GM12878 (cell line): Measurements from ENCODE around the gene DNAJC11. TPM values are rescaled to one million over a fixed set of nuclear protein-coding genes. Genes with fewer than 3 reads are reported as not detected.

Experiments used
- ATAC-seq: fragments of 200-7000 bp; cut with Tn5 transposase; 3 replicates; pipeline ENCODE4 v1.9.1; 2020; ENCODE audit warnings: mild to moderate bottlenecking, moderate library complexity
- BruUV-seq: library from RNA; stranded (reverse); fragments of 400-500 nt; replicated peaks from 2 replicates; lab custom pipeline; 2021; lab: Mats Ljungman, UMichigan
- CTCF ChIA-PET: fragments of 300-600 bp; sonication (Branson Sonifier 250); formaldehyde crosslinking; extraction: SDS; loops from one replicate; lab custom pipeline; 2021; ENCODE audit warnings: inconsistent platforms; lab: Yijun Ruan, JAX
- POLR2A ChIA-PET: fragments of 350-600 bp; formaldehyde crosslinking; extraction: SDS; loops from one replicate; lab custom pipeline; 2021; ENCODE audit warnings: inconsistent platforms; lab: Charles Lee
- RAD21 ChIA-PET: fragments of 300-600 bp; sonication (Branson Sonifier 250); formaldehyde crosslinking; loops from one replicate; lab custom pipeline; 2023; ENCODE audit warnings: antibody characterized with exemption; ENCODE audit not compliant: unreplicated experiment; lab: Charles Lee
- SMC1A ChIA-PET: fragments of 300-600 bp; sonication (Branson Sonifier 250); formaldehyde crosslinking; loops from one replicate; lab custom pipeline; 2023; ENCODE audit not compliant: unreplicated experiment, uncharacterized antibody; lab: Charles Lee
- DNase-seq: peaks from one replicate; pipeline ENCODE4 v3.0.0-alpha.2; 2011; ENCODE audit warnings: low read depth, low spot score
- FAIRE-seq: peaks from 3 replicates; lab custom pipeline; 2011; peaks lifted over from hg19 to GRCh38; lab: Jason Lieb, UNC
- H2AFZ ChIP-seq: 2 replicates; pipeline ENCODE4 v1.6.0; 2011; ENCODE audit warnings: low read depth, low read length, control low read depth; ENCODE audit not compliant: control insufficient read depth
- H3K27ac ChIP-seq: 2 replicates; pipeline ENCODE4 v1.5.1; 2011; ENCODE audit warnings: control low read depth; ENCODE audit not compliant: control insufficient read depth, insufficient read depth
- H3K27me3 ChIP-seq, 2 experiments: replicated peaks in 1 of 2; 2 replicates each; pipeline versions ENCODE4 v1.6.0 to v1.6.1; 2011; ENCODE audit warnings: low read length in 1 of 2; ENCODE audit not compliant: control insufficient read depth in 2 of 2, insufficient read depth in 2 of 2
- H3K36me3 ChIP-seq, 2 experiments: 2 replicates each; pipeline ENCODE4 v1.5.1; 2011; ENCODE audit warnings: low read length in 1 of 2; ENCODE audit not compliant: control insufficient read depth in 2 of 2, insufficient read depth in 2 of 2
- H3K4me1 ChIP-seq: 2 replicates; pipeline ENCODE4 v1.6.1; 2011; ENCODE audit warnings: mild to moderate bottlenecking, low read length, moderate library complexity, mixed read lengths; ENCODE audit not compliant: control insufficient read depth, insufficient read depth
- H3K4me2 ChIP-seq: 2 replicates; pipeline ENCODE4 v1.6.0; 2011; ENCODE audit warnings: control low read depth; ENCODE audit not compliant: control insufficient read depth, insufficient read depth
- H3K4me3 ChIP-seq: fragments of 200-600 bp; sonication (generic); 2 replicates; pipeline ENCODE4 v1.5.1; 2016
- H3K79me2 ChIP-seq: 2 replicates; pipeline ENCODE4 v1.6.0; 2011; ENCODE audit warnings: low read length; ENCODE audit not compliant: control insufficient read depth, insufficient read depth
- H3K9ac ChIP-seq: 2 replicates; pipeline ENCODE4 v1.8.0; 2011; ENCODE audit warnings: low read length, control low read depth, mixed read lengths; ENCODE audit not compliant: control insufficient read depth, insufficient read depth
- H3K9me3 ChIP-seq: replicated peaks from 3 replicates; pipeline ENCODE4 v1.5.1; 2011; ENCODE audit warnings: mild to moderate bottlenecking, low read length; ENCODE audit not compliant: control insufficient read depth, insufficient read depth
- H4K20me1 ChIP-seq: 2 replicates; pipeline ENCODE4 v1.6.0; 2011; ENCODE audit not compliant: control insufficient read depth, insufficient read depth
- FOS ChIP-seq: IDR thresholded peaks from 3 replicates; pipeline ENCODE4 v1.6.1; 2011; ENCODE audit warnings: borderline replicate concordance; ENCODE audit not compliant: insufficient read length; ENCODE audit errors: extremely low read depth
- MYB ChIP-seq: fragments of 150-350 bp; IDR thresholded peaks from 2 replicates; pipeline ENCODE4 v1.6.1; 2014; ENCODE audit warnings: mild to moderate bottlenecking, low read depth, low read length, borderline replicate concordance
- PAX5 ChIP-seq: IDR thresholded peaks from 2 replicates; pipeline ENCODE4 v1.6.1; 2011; ENCODE audit warnings: low read depth, low read length, borderline replicate concordance
- RBBP5 ChIP-seq: fragments of 200-600 bp; sonication (generic); conservative IDR thresholded peaks from 2 replicates; pipeline ENCODE4 v1.6.1; 2016
- WGBS: methylation state at CpG from one replicate; pipeline ENCODE4 v1.1.6; 2016; ENCODE audit warnings: low lambda C conversion rate; ENCODE audit not compliant: insufficient replicate concordance, insufficient coverage; ENCODE audit errors: missing lambda C conversion rate; 5-methylcytosine and 5-hydroxymethylcytosine counted together
- in situ Hi-C: fragments of 300-500 bp; cut with MboI; formaldehyde crosslinking; loops from 9 replicates; pipeline ENCODE4 v1.14.3; 2018; ENCODE audit warnings: mixed read lengths
- intact Hi-C: fragments of 100-400 bp; cut with micrococcal nuclease; formaldehyde crosslinking; loops from one replicate; pipeline ENCODE4 v1.14.2; 2022; ENCODE audit not compliant: unreplicated experiment
- polyA plus RNA-seq, 11 experiments: library from polyadenylated mRNA; depleted of rRNA in 4 of 11; unstranded in 6 of 11; stranded (reverse) in 5 of 11; fragments of >200 nt; fragmentation: Nextera tagmentation in 4 of 11; fragmentation: Illumina TruSeq in 1 of 11; extraction: Ambion mirVana in 4 of 11; extraction: Trizol in 1 of 11; gene quantifications; 1 replicate in 1 of 11; 2 replicates in 10 of 11; pipeline versions ENCODE4 v1.2.1 to v1.2.3, GENCODE V29; 2011 to 2016; ENCODE audit warnings: inconsistent platforms in 2 of 11, missing spikeins in 2 of 11, low read depth in 1 of 11
- total RNA-seq, 4 experiments: library from RNA; depleted of rRNA in 3 of 4; stranded (reverse); fragments of >200 nt in 3 of 4; fragmentation: Illumina TruSeq in 1 of 4; extraction: Trizol in 1 of 4; gene quantifications; 2 replicates each; pipeline versions ENCODE4 v1.2.1 to v1.2.3, GENCODE V29; 2013 to 2021
- TF ChIP-seq, protein P1 (sequence below): fragments of 450-650 bp; formaldehyde crosslinking; IDR thresholded peaks from 2 replicates; pipeline ENCODE4 v1.5.0; 2022; ENCODE audit warnings: mild to moderate bottlenecking, missing genetic modification characterization
- TF ChIP-seq, protein P2 (sequence below): fragments of 450-650 bp; IDR thresholded peaks from 2 replicates; pipeline ENCODE4 v1.6.1; 2018; ENCODE audit warnings: mild to moderate bottlenecking, low read depth, moderate library complexity; ENCODE audit not compliant: partially characterized antibody
- TF ChIP-seq, protein P3 (sequence below): fragments of 450-650 bp; IDR thresholded peaks from 2 replicates; pipeline ENCODE4 v1.6.1; 2016; ENCODE audit warnings: mild to moderate bottlenecking

DNAJC11 gene
- total and polyA plus RNA-seq, 10 of the 15 experiments (the other 5 are each of a cell fraction or from before 2014, with no cell fraction given): 5.0 to 58.8 (median 39.5) TPM

- H3K27ac ChIP-seq: no peak overlapping the region
- FAIRE-seq (no peak), ATAC-seq (no peak), DNase-seq (no peak)
- TF ChIP-seq FOS (no peak), MYB (no peak)
- H2AFZ ChIP-seq: no peak overlapping the region
- H3K9me3 ChIP-seq: no peaks in the 10 kb centered on the region
- ChIA-PET RAD21 (interaction anchor here (1.2 kb wide), 1 partner anchor 163 kb away, joined by 5 read pairs; no protein-coding TSS in a partner anchor), SMC1A (interaction anchor here (1.0 to 1.4 kb wide), 2 partner anchors 165 to 344 kb away, joined by 4 to 6 read pairs; no protein-coding TSS in a partner anchor), CTCF (interaction anchor here (1.1 to 3.8 kb wide), 5 partner anchors 44 to 344 kb away, joined by 3 to 21 read pairs (median 5); no protein-coding TSS in a partner anchor), POLR2A (interaction anchor here (0.5 kb wide), 1 partner anchor 21 kb away, joined by 3 read pairs; no protein-coding TSS in a partner anchor)
- no peaks in the 10 kb centered on the region for H3K27me3 ChIP-seq
- H3K36me3 ChIP-seq: no peaks in the 10 kb centered on the region
- H3K4me1 ChIP-seq: no peaks in the 10 kb centered on the region
- intact Hi-C loops (loop anchor here (2.0 kb wide), 1 partner anchor 165 kb away; no protein-coding TSS in a partner anchor), in situ Hi-C loops (loop anchor here (5.0 kb wide), 2 partner anchors 166 to 341 kb away; no protein-coding TSS in a partner anchor)
- no peaks in the 10 kb centered on the region for H3K79me2 ChIP-seq
- H3K4me3 ChIP-seq: no peak overlapping the region
- H3K4me2 ChIP-seq: no peak overlapping the region
- H4K20me1 ChIP-seq: no peaks in the 10 kb centered on the region
- no peak overlapping the region for H3K9ac ChIP-seq
- 55% methylated on average over 7 of the region's 7 CpGs for WGBS
- no TSS peak for BruUV-seq
Measured at GRCh38 chr1:6726253-6726652, 24.6 kb upstream of the DNAJC11 start.

DNA sequence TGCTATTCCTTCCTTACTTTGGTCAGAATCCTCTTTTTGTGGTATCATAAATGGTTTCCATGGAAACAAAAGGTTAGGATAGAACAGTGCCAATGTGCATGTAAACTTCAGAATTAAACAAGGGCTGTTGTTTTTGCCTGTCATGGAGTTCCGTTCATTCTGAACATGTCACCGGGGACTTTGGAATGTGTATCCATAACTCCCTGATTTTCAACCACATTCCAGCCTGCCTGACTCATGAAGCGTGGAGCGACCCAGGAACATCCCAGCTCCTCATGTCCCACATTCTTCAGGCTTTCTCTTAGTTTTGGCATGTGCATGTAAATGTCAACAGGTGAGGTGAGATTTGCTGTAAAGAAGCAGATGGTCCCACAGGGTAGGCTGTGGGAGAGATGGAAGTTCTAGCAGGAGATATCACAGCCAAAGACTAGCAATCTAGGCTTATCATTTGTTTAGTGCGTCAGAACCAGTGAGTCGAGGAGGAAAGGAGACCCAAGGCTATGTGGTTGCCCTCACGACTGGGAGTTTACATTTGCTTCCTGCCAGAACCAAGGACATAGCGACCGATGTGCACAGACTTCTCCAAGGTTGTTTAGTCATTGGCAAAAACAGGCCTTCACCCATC is 23.0 kb upstream of the DNAJC11 start:
- Histone ChIP-seq H3K36me3 (no peaks in the 10 kb centered on the region), H3K9me3 (no peaks in the 10 kb centered on the region), H3K4me1 (no peaks in the 10 kb centered on the region), H3K9ac (no peak overlapping the region), H3K4me3 (no peak overlapping the region), H3K4me2 (no peak overlapping the region), H4K20me1 (no peaks in the 10 kb centered on the region), H2AFZ (no peak overlapping the region), H3K27me3 (no peaks in the 10 kb centered on the region), H3K27ac (no peak overlapping the region), H3K79me2 (no peaks in the 10 kb centered on the region)
- WGBS: 52% methylated on average over 9 of the region's 9 CpGs
- ChIA-PET CTCF (no interaction called here), POLR2A (no interaction called here), SMC1A (no interaction called here), RAD21 (no interaction called here)
- no TSS peak for BruUV-seq
- in situ Hi-C loops (loop anchor here (5.0 kb wide), 4 partner anchors 168 to 923 kb away; no protein-coding TSS in a partner anchor), intact Hi-C loops (loop anchor here (5.0 kb wide), 2 partner anchors 63 to 923 kb away; partner anchors contain the start of gene CAMTA1)
- no peak for DNase-seq
- FAIRE-seq: no peak
- ATAC-seq: no peak
- TF ChIP-seq PAX5 (no peak), RBBP5 (no peak)
- TF ChIP-seq, protein P1, sequence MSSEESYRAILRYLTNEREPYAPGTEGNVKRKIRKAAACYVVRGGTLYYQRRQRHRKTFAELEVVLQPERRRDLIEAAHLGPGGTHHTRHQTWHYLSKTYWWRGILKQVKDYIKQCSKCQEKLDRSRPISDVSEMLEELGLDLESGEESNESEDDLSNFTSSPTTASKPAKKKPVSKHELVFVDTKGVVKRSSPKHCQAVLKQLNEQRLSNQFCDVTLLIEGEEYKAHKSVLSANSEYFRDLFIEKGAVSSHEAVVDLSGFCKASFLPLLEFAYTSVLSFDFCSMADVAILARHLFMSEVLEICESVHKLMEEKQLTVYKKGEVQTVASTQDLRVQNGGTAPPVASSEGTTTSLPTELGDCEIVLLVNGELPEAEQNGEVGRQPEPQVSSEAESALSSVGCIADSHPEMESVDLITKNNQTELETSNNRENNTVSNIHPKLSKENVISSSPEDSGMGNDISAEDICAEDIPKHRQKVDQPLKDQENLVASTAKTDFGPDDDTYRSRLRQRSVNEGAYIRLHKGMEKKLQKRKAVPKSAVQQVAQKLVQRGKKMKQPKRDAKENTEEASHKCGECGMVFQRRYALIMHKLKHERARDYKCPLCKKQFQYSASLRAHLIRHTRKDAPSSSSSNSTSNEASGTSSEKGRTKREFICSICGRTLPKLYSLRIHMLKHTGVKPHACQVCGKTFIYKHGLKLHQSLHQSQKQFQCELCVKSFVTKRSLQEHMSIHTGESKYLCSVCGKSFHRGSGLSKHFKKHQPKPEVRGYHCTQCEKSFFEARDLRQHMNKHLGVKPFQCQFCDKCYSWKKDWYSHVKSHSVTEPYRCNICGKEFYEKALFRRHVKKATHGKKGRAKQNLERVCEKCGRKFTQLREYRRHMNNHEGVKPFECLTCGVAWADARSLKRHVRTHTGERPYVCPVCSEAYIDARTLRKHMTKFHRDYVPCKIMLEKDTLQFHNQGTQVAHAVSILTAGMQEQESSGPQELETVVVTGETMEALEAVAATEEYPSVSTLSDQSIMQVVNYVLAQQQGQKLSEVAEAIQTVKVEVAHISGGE (CRISPR knock-in tag): no peak
- TF ChIP-seq, protein P2, sequence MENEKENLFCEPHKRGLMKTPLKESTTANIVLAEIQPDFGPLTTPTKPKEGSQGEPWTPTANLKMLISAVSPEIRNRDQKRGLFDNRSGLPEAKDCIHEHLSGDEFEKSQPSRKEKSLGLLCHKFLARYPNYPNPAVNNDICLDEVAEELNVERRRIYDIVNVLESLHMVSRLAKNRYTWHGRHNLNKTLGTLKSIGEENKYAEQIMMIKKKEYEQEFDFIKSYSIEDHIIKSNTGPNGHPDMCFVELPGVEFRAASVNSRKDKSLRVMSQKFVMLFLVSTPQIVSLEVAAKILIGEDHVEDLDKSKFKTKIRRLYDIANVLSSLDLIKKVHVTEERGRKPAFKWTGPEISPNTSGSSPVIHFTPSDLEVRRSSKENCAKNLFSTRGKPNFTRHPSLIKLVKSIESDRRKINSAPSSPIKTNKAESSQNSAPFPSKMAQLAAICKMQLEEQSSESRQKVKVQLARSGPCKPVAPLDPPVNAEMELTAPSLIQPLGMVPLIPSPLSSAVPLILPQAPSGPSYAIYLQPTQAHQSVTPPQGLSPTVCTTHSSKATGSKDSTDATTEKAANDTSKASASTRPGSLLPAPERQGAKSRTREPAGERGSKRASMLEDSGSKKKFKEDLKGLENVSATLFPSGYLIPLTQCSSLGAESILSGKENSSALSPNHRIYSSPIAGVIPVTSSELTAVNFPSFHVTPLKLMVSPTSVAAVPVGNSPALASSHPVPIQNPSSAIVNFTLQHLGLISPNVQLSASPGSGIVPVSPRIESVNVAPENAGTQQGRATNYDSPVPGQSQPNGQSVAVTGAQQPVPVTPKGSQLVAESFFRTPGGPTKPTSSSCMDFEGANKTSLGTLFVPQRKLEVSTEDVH: no peak
- TF ChIP-seq, protein P3, sequence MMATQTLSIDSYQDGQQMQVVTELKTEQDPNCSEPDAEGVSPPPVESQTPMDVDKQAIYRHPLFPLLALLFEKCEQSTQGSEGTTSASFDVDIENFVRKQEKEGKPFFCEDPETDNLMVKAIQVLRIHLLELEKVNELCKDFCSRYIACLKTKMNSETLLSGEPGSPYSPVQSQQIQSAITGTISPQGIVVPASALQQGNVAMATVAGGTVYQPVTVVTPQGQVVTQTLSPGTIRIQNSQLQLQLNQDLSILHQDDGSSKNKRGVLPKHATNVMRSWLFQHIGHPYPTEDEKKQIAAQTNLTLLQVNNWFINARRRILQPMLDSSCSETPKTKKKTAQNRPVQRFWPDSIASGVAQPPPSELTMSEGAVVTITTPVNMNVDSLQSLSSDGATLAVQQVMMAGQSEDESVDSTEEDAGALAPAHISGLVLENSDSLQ: no peak
